GM12878 (cell line): ENCODE data around the gene BORCS6. TPM values are rescaled to one million over a fixed set of nuclear protein-coding genes. Genes with fewer than 3 reads are reported as not detected.
A peak's percentile ranks its signal among the peaks of the same experiment; 100 is the strongest.

Experiments
- ATF3 ChIP-seq: IDR thresholded peaks from 2 replicates; pipeline ENCODE4 v1.6.1; 2011; ENCODE audit warnings: low read depth, mild to moderate bottlenecking, low read length, moderate library complexity, borderline replicate concordance; ENCODE audit errors: extremely low read depth
- CREM ChIP-seq: IDR thresholded peaks from 2 replicates; pipeline ENCODE4 v1.6.1; 2014; ENCODE audit warnings: antibody characterized with exemption, low read depth
- IKZF2 ChIP-seq, 2 experiments: fragments of 450-650 bp; IDR thresholded peaks; 2 replicates each; pipeline ENCODE4 v1.6.1; 2017; ENCODE audit warnings: mild to moderate bottlenecking in 2 of 2, moderate library complexity in 2 of 2
- PAX8 ChIP-seq: fragments of 450-650 bp; IDR thresholded peaks from 2 replicates; pipeline ENCODE4 v1.6.1; 2017; ENCODE audit warnings: mild to moderate bottlenecking, moderate library complexity
- POLR2A ChIP-seq: IDR thresholded peaks from 2 replicates; pipeline ENCODE4 v1.6.1; 2011; ENCODE audit warnings: low read depth, mild to moderate bottlenecking, low read length
- POLR2AphosphoS2 ChIP-seq: IDR thresholded peaks from 2 replicates; pipeline ENCODE4 v1.6.1; 2011; ENCODE audit warnings: low read depth, mild to moderate bottlenecking, low read length, improper control_type of control experiment, moderate library complexity
- RAD21 ChIP-seq: IDR thresholded peaks from 2 replicates; pipeline ENCODE4 v1.6.1; 2011; ENCODE audit warnings: mild to moderate bottlenecking, low read depth, low read length, moderate library complexity; ENCODE audit not compliant: insufficient read depth
- RBBP5 ChIP-seq: fragments of 200-600 bp; sonication (generic); conservative IDR thresholded peaks from 2 replicates; pipeline ENCODE4 v1.6.1; 2016
- SMAD5 ChIP-seq: IDR thresholded peaks from 2 replicates; pipeline ENCODE4 v1.6.1; 2016; ENCODE audit warnings: antibody characterized with exemption, low read depth
- SUZ12 ChIP-seq: fragments of 200-600 bp; sonication (generic); IDR thresholded peaks from one replicate; pipeline ENCODE4 v1.6.1; 2018; ENCODE audit warnings: antibody characterized with exemption, mild to moderate bottlenecking; ENCODE audit not compliant: unreplicated experiment
- TCF12 ChIP-seq: IDR thresholded peaks from 2 replicates; pipeline ENCODE4 v1.6.1; 2011; ENCODE audit warnings: low read depth, mild to moderate bottlenecking, low read length
- ZNF687 ChIP-seq: fragments of 450-650 bp; IDR thresholded peaks from 2 replicates; pipeline ENCODE4 v1.6.1; 2017; ENCODE audit warnings: mild to moderate bottlenecking, moderate library complexity
- polyA plus RNA-seq, 11 experiments: library from polyadenylated mRNA; depleted of rRNA in 4 of 11; unstranded in 6 of 11; stranded (reverse) in 5 of 11; fragments of >200 nt; fragmentation: Nextera tagmentation in 4 of 11; fragmentation: Illumina TruSeq in 1 of 11; extraction: Ambion mirVana in 4 of 11; extraction: Trizol in 1 of 11; gene quantifications; 1 replicate in 1 of 11; 2 replicates in 10 of 11; pipeline versions ENCODE4 v1.2.1 to v1.2.3, GENCODE V29; 2011 to 2016; ENCODE audit warnings: inconsistent platforms in 2 of 11, missing spikeins in 2 of 11, low read depth in 1 of 11
- total RNA-seq, 4 experiments: library from RNA; depleted of rRNA in 3 of 4; stranded (reverse); fragments of >200 nt in 3 of 4; fragmentation: Illumina TruSeq in 1 of 4; extraction: Trizol in 1 of 4; gene quantifications; 2 replicates each; pipeline versions ENCODE4 v1.2.1 to v1.2.3, GENCODE V29; 2013 to 2021

Gene BORCS6
- total and polyA plus RNA-seq, 10 of the 15 experiments (the other 5 are each of a cell fraction or from before 2014, with no cell fraction given), result 0.37 to 14.1 (median 6.7) TPM

- no peak for TF ChIP-seq SUZ12
- TF ChIP-seq RBBP5, result no peak
- TF ChIP-seq SMAD5, result no peak
- no peak for TF ChIP-seq ATF3
- no peak for TF ChIP-seq RAD21
- no peak for TF ChIP-seq POLR2AphosphoS2
- no peak for TF ChIP-seq IKZF2 (IDR thresholded peaks at IDR 0.05)
- TF ChIP-seq TCF12, result peak; percentile 8; the same call in 1 of the 2 replicates
- TF ChIP-seq ZNF687, result no peak
- TF ChIP-seq CREM, result peak; percentile 45; the same call in 1 of the 2 replicates
- no peak for TF ChIP-seq PAX8
- peak; percentile 76 for TF ChIP-seq POLR2A
Measured at GRCh38 chr17:8185582-8186445, 4.2 kb downstream of the BORCS6 start (continued).
